Panc1 (cell line): Measurements from ENCODE around the gene PPP1R3E. TPM values are rescaled to one million over a fixed set of nuclear protein-coding genes. Genes with fewer than 3 reads are reported as not detected.
A peak's percentile ranks its signal among the peaks of the same experiment; 100 is the strongest.

ENCODE experiments used
- ATAC-seq: fragments of 200-7000 bp; cut with Tn5 transposase; 2 replicates; pipeline ENCODE4 v1.9.1; 2020; ENCODE audit warnings: mild to moderate bottlenecking, moderate library complexity
- BruUV-seq: library from RNA; stranded (reverse); fragments of 400-500 nt; replicated peaks from 2 replicates; lab custom pipeline; 2021; lab: Mats Ljungman, UMichigan
- CTCF ChIA-PET: fragments of 300-600 bp; sonication (Branson Sonifier 250); formaldehyde crosslinking; loops from one replicate; lab custom pipeline; 2022; ENCODE audit warnings: antibody characterized with exemption; lab: Charles Lee
- POLR2A ChIA-PET: fragments of 300-600 bp; sonication (Branson Sonifier 250); formaldehyde crosslinking; loops from one replicate; lab custom pipeline; 2022; ENCODE audit warnings: antibody characterized with exemption; lab: Charles Lee
- DNase-seq: peaks from one replicate; pipeline ENCODE4 v3.0.0-alpha.2; 2010; ENCODE audit warnings: low read depth, low spot score
- H3K27ac ChIP-seq: 2 replicates; pipeline ENCODE4 v1.5.1; 2011; ENCODE audit warnings: mild to moderate bottlenecking, low read length, inconsistent platforms
- H3K27me3 ChIP-seq: fragments of 200-500 bp; sonication (Bioruptor generic); 2 replicates; pipeline ENCODE4 v1.6.0; 2014; ENCODE audit warnings: low read length, inconsistent platforms; ENCODE audit not compliant: control insufficient read depth, insufficient read depth
- H3K36me3 ChIP-seq: fragments of 200-500 bp; sonication (Bioruptor generic); 2 replicates; pipeline ENCODE4 v1.5.1; 2014; ENCODE audit warnings: inconsistent platforms, mild to moderate bottlenecking, low read length, moderate library complexity; ENCODE audit not compliant: control insufficient read depth, insufficient read depth
- H3K4me1 ChIP-seq: 2 replicates; pipeline ENCODE4 v1.5.1; 2011; ENCODE audit warnings: inconsistent platforms, mild to moderate bottlenecking, low read length, moderate library complexity; ENCODE audit not compliant: control insufficient read depth, insufficient read depth
- H3K4me3 ChIP-seq, 2 experiments: 2 replicates each; pipeline ENCODE4 v1.5.1; 2011 to 2012; ENCODE audit warnings: low read depth in 2 of 2, low read length in 2 of 2, mild to moderate bottlenecking in 2 of 2, inconsistent platforms in 1 of 2, moderate library complexity in 1 of 2
- H3K9me3 ChIP-seq: fragments of 200-500 bp; sonication (Bioruptor generic); 2 replicates; pipeline ENCODE4 v1.5.1; 2014; ENCODE audit warnings: low read depth, mild to moderate bottlenecking, inconsistent platforms, low read length, moderate library complexity; ENCODE audit not compliant: control insufficient read depth, insufficient read depth
- POLR2AphosphoS5 ChIP-seq: IDR thresholded peaks from 2 replicates; pipeline ENCODE4 v1.6.1; 2012; ENCODE audit warnings: mild to moderate bottlenecking, low read depth, low read length, moderate library complexity
- SIN3A ChIP-seq: IDR thresholded peaks from 2 replicates; pipeline ENCODE4 v1.6.1; 2012; ENCODE audit warnings: low read depth, mild to moderate bottlenecking, low read length, moderate library complexity, borderline replicate concordance; ENCODE audit not compliant: insufficient read depth
- TCF7L2 ChIP-seq: IDR thresholded peaks from 2 replicates; pipeline ENCODE4 v1.6.1; 2011; ENCODE audit warnings: mild to moderate bottlenecking, low read depth, low read length, inconsistent platforms
- in situ Hi-C: cut with HindIII; loops from 2 replicates; pipeline ENCODE4 v1.10.0; 2016; ENCODE audit warnings: low sequenced_read_pairs, low pct_unique_long_range_greater_than_20kb
- intact Hi-C: fragments of 100-400 bp; cut with micrococcal nuclease; formaldehyde crosslinking; loops from one replicate; pipeline ENCODE4 v1.10.0; 2022; ENCODE audit not compliant: unreplicated experiment
- total RNA-seq: library from RNA; stranded (reverse); gene quantifications from one replicate; pipeline ENCODE4 v1.2.1, GENCODE V29; 2021; ENCODE audit not compliant: unreplicated experiment
- TF ChIP-seq, protein P1 (sequence below), 2 experiments: IDR thresholded peaks; 2 replicates each; pipeline ENCODE4 v1.6.1; 2011 to 2012; ENCODE audit warnings: low read depth in 2 of 2, control low read depth in 1 of 2, low read length in 1 of 2, mild to moderate bottlenecking in 1 of 2, moderate library complexity in 1 of 2; ENCODE audit not compliant: insufficient read depth in 1 of 2
- TF ChIP-seq, protein P2 (sequence below): fragments of 450-650 bp; IDR thresholded peaks from 2 replicates; pipeline ENCODE4 v1.5.1; 2017; ENCODE audit warnings: mild to moderate bottlenecking

PPP1R3E gene
- total RNA-seq, 1 experiment from 2014 or later: 8.8 TPM

DNA sequence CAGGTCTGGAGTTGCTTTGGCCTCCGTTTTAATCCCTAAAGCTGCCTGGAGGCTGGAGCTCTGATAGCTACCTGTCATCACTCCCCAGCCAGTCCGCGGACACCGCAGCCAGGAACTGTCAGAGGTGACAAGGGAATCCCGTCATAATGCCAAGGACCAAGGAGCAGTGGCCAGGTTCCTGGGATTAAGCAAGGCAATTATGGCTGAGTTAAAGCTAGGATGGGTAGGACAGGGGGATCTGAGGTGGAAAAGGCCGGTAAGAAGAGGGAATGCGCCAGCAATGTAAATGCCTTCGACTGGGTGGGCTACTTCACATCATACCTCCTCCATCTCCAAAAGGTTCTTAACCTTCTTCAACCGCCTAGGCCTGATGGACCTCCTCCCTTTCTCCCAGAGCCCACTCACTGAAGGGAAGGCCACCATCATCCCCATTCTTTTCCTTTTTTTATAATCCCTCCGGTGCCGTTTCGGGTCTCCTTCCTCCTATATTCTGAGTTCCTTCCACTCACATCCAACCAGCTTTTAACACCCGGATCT lies 1.9 kb downstream of the PPP1R3E start:
- H3K4me3 ChIP-seq: peak overlapping the region; percentile 67 to 90
- TF ChIP-seq POLR2AphosphoS5 (no peak), TCF7L2 (no peak), SIN3A (no peak)
- TF ChIP-seq, protein P1, sequence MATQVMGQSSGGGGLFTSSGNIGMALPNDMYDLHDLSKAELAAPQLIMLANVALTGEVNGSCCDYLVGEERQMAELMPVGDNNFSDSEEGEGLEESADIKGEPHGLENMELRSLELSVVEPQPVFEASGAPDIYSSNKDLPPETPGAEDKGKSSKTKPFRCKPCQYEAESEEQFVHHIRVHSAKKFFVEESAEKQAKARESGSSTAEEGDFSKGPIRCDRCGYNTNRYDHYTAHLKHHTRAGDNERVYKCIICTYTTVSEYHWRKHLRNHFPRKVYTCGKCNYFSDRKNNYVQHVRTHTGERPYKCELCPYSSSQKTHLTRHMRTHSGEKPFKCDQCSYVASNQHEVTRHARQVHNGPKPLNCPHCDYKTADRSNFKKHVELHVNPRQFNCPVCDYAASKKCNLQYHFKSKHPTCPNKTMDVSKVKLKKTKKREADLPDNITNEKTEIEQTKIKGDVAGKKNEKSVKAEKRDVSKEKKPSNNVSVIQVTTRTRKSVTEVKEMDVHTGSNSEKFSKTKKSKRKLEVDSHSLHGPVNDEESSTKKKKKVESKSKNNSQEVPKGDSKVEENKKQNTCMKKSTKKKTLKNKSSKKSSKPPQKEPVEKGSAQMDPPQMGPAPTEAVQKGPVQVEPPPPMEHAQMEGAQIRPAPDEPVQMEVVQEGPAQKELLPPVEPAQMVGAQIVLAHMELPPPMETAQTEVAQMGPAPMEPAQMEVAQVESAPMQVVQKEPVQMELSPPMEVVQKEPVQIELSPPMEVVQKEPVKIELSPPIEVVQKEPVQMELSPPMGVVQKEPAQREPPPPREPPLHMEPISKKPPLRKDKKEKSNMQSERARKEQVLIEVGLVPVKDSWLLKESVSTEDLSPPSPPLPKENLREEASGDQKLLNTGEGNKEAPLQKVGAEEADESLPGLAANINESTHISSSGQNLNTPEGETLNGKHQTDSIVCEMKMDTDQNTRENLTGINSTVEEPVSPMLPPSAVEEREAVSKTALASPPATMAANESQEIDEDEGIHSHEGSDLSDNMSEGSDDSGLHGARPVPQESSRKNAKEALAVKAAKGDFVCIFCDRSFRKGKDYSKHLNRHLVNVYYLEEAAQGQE (IDR thresholded peaks at IDR 0.05; ENCODE audit: insufficient read depth in 1 of 2, low read depth in 2 of 2, low read length in 1 of 2): no peak
- TF ChIP-seq, protein P2, sequence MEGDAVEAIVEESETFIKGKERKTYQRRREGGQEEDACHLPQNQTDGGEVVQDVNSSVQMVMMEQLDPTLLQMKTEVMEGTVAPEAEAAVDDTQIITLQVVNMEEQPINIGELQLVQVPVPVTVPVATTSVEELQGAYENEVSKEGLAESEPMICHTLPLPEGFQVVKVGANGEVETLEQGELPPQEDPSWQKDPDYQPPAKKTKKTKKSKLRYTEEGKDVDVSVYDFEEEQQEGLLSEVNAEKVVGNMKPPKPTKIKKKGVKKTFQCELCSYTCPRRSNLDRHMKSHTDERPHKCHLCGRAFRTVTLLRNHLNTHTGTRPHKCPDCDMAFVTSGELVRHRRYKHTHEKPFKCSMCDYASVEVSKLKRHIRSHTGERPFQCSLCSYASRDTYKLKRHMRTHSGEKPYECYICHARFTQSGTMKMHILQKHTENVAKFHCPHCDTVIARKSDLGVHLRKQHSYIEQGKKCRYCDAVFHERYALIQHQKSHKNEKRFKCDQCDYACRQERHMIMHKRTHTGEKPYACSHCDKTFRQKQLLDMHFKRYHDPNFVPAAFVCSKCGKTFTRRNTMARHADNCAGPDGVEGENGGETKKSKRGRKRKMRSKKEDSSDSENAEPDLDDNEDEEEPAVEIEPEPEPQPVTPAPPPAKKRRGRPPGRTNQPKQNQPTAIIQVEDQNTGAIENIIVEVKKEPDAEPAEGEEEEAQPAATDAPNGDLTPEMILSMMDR: no peak
- peaks cover 12% of the 10 kb centered on the region for H3K4me1 ChIP-seq
- POLR2A ChIA-PET: no interaction called here
- in situ Hi-C loops (no loop called here), intact Hi-C loops (no loop called here)
- no peaks in the 10 kb centered on the region for H3K27me3 ChIP-seq
- CTCF ChIA-PET: interaction anchor here (0.5 to 1.1 kb wide), 2 partner anchors 180 to 793 kb away, joined by 3 to 4 read pairs; no protein-coding TSS in a partner anchor
- no peaks in the 10 kb centered on the region for H3K9me3 ChIP-seq
- H3K27ac ChIP-seq: peak overlapping the region; percentile 93
- ATAC-seq: no peak
- BruUV-seq: TSS peak; percentile 91
- no peaks in the 10 kb centered on the region for H3K36me3 ChIP-seq
- no peak for DNase-seq

DNA sequence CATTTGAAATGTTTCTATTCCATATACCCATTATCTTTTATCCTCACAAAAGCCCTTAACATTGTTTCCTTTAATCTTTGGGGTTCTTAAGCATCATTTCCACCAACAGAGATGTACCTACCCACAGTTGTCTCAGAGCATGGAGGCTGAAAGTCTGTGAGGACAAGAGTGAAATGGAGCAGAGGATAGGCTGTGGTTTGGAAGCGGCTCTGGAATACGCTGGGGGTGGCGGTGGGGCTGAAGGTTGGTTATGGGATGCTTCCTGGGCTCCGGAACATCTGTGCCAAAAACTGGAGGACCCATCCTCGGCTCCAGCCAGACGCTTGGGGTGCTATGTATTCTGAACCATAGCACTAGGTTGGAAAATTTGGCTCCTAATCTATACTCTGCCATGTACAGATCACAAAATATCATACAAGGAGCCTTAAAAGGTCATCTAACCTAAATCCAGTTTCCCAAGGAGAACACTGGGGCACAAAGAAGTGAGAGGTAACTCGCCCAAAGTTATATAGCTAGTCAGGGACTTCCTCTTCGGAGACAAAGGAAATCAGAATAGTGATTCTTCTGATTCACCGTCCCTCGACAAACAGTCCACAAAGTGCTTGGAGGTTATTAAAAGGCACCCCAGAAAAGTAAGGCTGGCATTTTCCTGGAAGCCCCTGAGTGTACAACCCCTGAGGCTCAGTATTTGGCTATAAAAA lies 2.5 kb downstream of the PPP1R3E start:
- no TSS peak for BruUV-seq
- H3K36me3 ChIP-seq: no peaks in the 10 kb centered on the region
- intact Hi-C loops: no loop called here
- peaks cover 10% of the 10 kb centered on the region for H3K4me1 ChIP-seq
- in situ Hi-C loops: no loop called here
- peak overlapping the region; percentile 67 to 90 for H3K4me3 ChIP-seq
- peak overlapping the region; percentile 93 for H3K27ac ChIP-seq
- POLR2A ChIA-PET: no interaction called here
- CTCF ChIA-PET: interaction anchor here (0.6 to 1.1 kb wide), 2 partner anchors 180 kb away, joined by 4 to 7 read pairs; no protein-coding TSS in a partner anchor
- no peak for DNase-seq
- TF ChIP-seq, protein P2: no peak
- no peak for TF ChIP-seq POLR2AphosphoS5
- TF ChIP-seq SIN3A: no peak
- no peak for TF ChIP-seq TCF7L2
- TF ChIP-seq, protein P1 (IDR thresholded peaks at IDR 0.05; ENCODE audit: insufficient read depth in 1 of 2, low read depth in 2 of 2, low read length in 1 of 2): no peak
- no peak for ATAC-seq
- H3K27me3 ChIP-seq: no peaks in the 10 kb centered on the region
- no peaks in the 10 kb centered on the region for H3K9me3 ChIP-seq
